GM15510 (cell line): Measurements from ENCODE around the gene LARGE1.

Experiments
- POLR2A ChIP-seq: IDR thresholded peaks from 3 replicates; pipeline ENCODE4 v1.6.1; 2011; ENCODE audit warnings: borderline replicate concordance; ENCODE audit not compliant: insufficient read length; ENCODE audit errors: extremely low read depth

Gene LARGE1

GRCh38 chr22:33569559-33569958 is 350.7 kb downstream of the LARGE1 start:
- no peak for TF ChIP-seq POLR2A

GRCh38 chr22:33569018-33569417 is 351.3 kb downstream of the LARGE1 start:
- TF ChIP-seq POLR2A = no peak

GRCh38 chr22:33565580-33565995 is 354.7 kb downstream of the LARGE1 start:
- no peak for TF ChIP-seq POLR2A

GRCh38 chr22:33564683-33565082 is 355.6 kb downstream of the LARGE1 start:
- no peak for TF ChIP-seq POLR2A

- TF ChIP-seq POLR2A = no peak
Measured at GRCh38 chr22:33563220-33563964, 356.9 kb downstream of the LARGE1 start.

- no peak for TF ChIP-seq POLR2A
Measured at GRCh38 chr22:33562501-33562900, 357.8 kb downstream of the LARGE1 start.

- no peak for TF ChIP-seq POLR2A
Measured at GRCh38 chr22:33561149-33561807, 359.0 kb downstream of the LARGE1 start.

- no peak for TF ChIP-seq POLR2A
Measured at GRCh38 chr22:33557836-33558235, 362.4 kb downstream of the LARGE1 start.

GRCh38 chr22:33555814-33556522 is 364.3 kb downstream of the LARGE1 start:
- no peak for TF ChIP-seq POLR2A

- no peak for TF ChIP-seq POLR2A
Measured at GRCh38 chr22:33553493-33553892, 366.8 kb downstream of the LARGE1 start.

GRCh38 chr22:33544707-33545106 is 375.6 kb downstream of the LARGE1 start:
- no peak for TF ChIP-seq POLR2A

- no peak for TF ChIP-seq POLR2A
Measured at GRCh38 chr22:33542722-33543121, 377.6 kb downstream of the LARGE1 start.

- TF ChIP-seq POLR2A = no peak
Measured at GRCh38 chr22:33542153-33542552, 378.1 kb downstream of the LARGE1 start.

GRCh38 chr22:33539902-33540751 is 380.1 kb downstream of the LARGE1 start:
- TF ChIP-seq POLR2A = no peak
